Activated CD8-positive, alpha-beta memory T cell treated with anti-CD3 and anti-CD28 coated beads for 36 hours (primary cell): ENCODE measurements around the gene CAPN15. TPM values are rescaled to one million over a fixed set of nuclear protein-coding genes. Genes with fewer than 3 reads are reported as not detected.

Source experiments
- CTCF ChIA-PET: fragments of 350-600 bp; sonication (Branson Sonifier 250); formaldehyde crosslinking; loops from one replicate; lab custom pipeline; 2021; ENCODE audit warnings: antibody characterized with exemption; lab: Charles Lee
- POLR2A ChIA-PET: fragments of 350-600 bp; sonication (Branson Sonifier 250); formaldehyde crosslinking; loops from one replicate; lab custom pipeline; 2021; ENCODE audit warnings: antibody characterized with exemption; lab: Charles Lee
- total RNA-seq, 2 experiments: library from RNA; stranded (reverse); gene quantifications; one replicate each; pipeline ENCODE4 v1.2.3, GENCODE V29; 2021

Gene CAPN15
- total RNA-seq, 2 experiments from 2014 or later: 107 to 108 TPM

DNA sequence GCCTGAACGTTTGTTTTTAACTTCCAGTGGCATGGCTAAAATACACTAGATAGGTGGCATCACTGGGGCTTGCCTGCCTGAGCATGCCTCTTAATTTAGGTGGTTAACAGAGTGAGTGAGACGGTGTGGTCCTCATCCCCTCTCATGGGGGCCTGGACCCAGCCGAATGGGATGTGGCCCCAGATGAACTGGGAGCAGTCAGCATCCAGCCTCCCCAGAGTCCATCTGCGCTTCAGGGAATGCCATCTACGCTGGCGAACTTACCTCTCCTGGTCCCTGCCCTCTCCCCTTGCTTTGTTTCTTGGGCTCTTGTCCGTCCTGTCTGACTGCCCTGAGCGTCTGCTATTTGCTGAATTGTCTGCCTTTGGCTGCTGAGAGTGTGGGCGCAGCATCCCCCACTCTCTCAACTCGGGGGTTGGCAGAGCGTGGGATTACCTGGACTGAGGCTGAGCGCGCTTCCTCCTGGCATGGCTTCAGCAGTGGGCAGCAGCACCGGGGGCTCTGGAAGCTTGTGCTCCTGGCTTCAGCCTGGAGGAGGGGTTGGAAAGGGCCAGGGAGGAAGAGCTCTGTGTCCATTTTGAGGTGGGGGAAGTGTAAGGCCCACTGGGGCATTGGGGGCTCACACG, 64.5 kb downstream of the CAPN15 start:
- POLR2A ChIA-PET: interaction anchor here (0.5 kb wide), 1 partner anchor 154 kb away, joined by 5 read pairs; no protein-coding TSS in a partner anchor
- CTCF ChIA-PET: interaction anchor here (1.4 to 2.1 kb wide), 2 partner anchors 8 to 56 kb away, joined by 3 to 6 read pairs; no protein-coding TSS in a partner anchor

GRCh38 chr16:592518-593306, 65.2 kb downstream of the CAPN15 start:
- CTCF ChIA-PET: interaction anchor here (1.4 to 2.1 kb wide), 2 partner anchors 8 to 55 kb away, joined by 3 to 6 read pairs; no protein-coding TSS in a partner anchor
- POLR2A ChIA-PET: interaction anchor here (0.5 kb wide), 1 partner anchor 154 kb away, joined by 5 read pairs; no protein-coding TSS in a partner anchor

DNA sequence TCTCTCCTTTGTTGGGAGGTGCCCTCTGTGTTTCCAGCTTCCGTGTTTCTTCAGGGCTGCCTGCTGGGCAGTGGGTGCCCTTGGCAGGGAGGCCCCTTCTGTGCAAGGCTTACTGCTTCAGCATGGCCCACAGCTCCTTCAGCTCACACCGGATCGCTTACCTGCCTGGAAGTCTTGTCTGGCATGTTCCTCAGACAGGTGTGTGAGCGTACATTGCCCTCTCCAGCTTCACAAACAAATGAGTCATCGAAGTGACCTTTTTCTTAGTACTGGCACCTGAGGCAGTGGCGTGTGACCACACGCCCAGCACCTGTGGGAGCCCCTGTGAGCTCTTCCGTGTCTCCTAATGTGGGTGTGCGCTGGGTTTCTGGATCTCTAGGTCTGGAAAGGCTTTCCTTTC, 65.9 kb downstream of the CAPN15 start:
- POLR2A ChIA-PET: no interaction called here
- CTCF ChIA-PET: interaction anchor here (0.6 to 2.1 kb wide), 2 partner anchors 29 to 55 kb away, joined by 3 to 6 read pairs; no protein-coding TSS in a partner anchor

DNA sequence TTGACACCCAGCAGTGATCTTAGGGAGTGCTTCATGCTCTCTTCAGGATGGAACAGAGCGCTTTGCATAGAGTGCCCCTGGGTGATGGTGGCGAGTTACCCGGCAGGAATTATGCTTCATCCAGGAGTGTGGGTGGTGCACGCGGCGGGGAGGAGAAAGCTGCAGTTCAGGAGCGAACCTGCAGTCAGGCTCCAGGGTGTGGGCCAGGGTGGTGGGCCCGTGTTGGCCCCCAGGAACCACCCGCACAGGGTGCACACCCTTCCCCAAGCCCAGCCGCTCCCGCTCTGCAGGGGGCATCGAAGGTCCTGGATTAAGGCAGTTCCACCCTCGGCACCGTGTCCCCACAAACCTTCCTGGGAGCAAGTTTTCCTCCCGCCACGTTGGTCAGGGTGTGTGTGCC, 66.3 kb downstream of the CAPN15 start:
- ChIA-PET CTCF (interaction anchor here (0.6 to 2.1 kb wide), 2 partner anchors 29 to 54 kb away, joined by 3 to 6 read pairs; no protein-coding TSS in a partner anchor), POLR2A (no interaction called here)

GRCh38 chr16:595094-595528, 67.6 kb downstream of the CAPN15 start:
- POLR2A ChIA-PET: no interaction called here

DNA sequence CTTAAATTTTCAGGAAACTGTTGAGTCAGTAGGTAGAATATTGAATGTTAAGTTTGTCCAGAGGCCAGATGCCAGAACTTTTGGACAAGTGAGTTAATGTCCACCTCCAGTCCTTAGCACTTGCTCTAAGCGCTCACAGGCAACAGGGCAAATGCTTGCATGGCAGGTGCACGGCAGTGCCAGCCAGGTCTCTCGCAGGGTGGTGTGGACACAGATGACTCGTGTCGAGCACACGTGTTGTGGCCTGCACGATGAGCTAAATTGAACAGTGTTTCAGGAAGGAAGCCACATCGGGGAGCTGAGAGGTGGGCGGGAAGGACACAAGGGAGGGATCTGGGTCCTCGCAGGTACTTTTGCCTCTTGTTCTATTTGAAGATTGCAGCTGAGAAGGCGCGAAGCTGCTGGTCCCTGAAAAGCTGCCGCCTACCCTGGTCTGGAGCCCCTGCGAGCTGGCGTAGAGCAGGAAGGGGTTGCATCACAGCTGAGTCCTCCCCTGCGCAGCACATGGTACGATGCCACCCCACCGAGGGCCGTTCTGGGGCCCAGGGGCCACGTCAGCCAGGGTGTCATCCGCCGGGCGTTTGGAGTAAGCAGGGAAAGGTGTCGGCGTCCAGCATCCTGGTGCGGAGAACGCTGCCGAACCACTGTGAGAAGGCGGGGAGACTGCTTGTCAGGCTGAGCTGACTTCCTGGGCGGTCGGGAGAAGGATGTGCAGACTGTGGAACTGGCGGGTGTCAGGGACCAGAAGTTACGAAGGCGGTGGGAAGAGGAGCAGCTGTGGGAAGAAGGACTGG, 68.6 kb downstream of the CAPN15 start:
- ChIA-PET CTCF (interaction anchor here (0.7 kb wide), 1 partner anchor 17 kb away, joined by 3 read pairs; no protein-coding TSS in a partner anchor), POLR2A (interaction anchor here (0.6 kb wide), 1 partner anchor 40 kb away, joined by 3 read pairs; no protein-coding TSS in a partner anchor)

More at GRCh38 chr16:595094-595528, 67.6 kb downstream of the CAPN15 start:
- CTCF ChIA-PET: interaction anchor here (0.6 to 1.0 kb wide), 3 partner anchors 16 to 172 kb away, joined by 3 read pairs; no protein-coding TSS in a partner anchor

DNA sequence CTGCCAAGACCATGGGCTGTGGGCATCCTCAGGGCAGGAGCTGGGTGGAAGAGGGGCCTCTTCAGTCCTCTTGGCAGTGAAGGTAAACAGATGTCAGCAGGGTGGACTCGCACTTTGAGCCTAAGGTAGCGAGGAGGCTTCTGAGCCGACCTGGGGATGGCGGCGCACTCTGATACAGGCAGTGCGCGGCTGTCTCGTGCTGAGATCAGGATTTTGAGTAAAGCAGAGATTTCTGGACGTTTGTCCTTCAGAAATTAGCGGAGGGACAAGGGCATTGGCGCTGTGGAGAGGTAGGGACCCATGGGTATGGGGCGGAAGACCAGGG, 69.2 kb downstream of the CAPN15 start:
- ChIA-PET POLR2A (no interaction called here), CTCF (interaction anchor here (0.7 kb wide), 1 partner anchor 17 kb away, joined by 3 read pairs; no protein-coding TSS in a partner anchor)

DNA sequence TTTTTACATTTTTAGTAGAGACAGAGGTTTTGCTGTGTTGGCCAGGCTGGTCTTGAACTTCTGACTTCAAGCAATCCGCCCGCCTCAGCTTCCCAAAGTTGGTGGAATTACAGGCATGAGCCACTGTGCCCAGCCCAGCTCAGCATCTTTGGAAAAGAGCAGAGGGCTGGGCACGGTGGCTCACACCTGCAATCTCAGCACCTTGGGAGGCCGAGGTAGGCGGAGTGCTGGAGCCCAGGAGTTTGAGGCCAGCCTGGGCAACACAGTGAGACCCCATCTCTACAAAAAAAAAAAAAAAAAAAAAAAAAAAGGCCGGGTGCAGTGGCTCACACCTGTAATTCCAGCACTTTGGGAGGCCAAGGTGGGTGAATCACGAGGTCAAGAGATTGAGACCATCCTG, 70.1 kb downstream of the CAPN15 start:
- ChIA-PET POLR2A (interaction anchor here (0.7 kb wide), 1 partner anchor 11 kb away, joined by 4 read pairs; no protein-coding TSS in a partner anchor), CTCF (interaction anchor here (0.7 kb wide), 1 partner anchor 9 kb away, joined by 3 read pairs; no protein-coding TSS in a partner anchor)

- ChIA-PET CTCF (interaction anchor here (0.6 kb wide), 1 partner anchor 399 kb away, joined by 3 read pairs; no protein-coding TSS in a partner anchor), POLR2A (no interaction called here)
Measured at GRCh38 chr16:598823-599739, 71.6 kb downstream of the CAPN15 start.

GRCh38 chr16:600781-601180, 73.3 kb downstream of the CAPN15 start:
- CTCF ChIA-PET: interaction anchor here (0.7 to 1.2 kb wide), 3 partner anchors 9 to 21 kb away, joined by 3 read pairs; no protein-coding TSS in a partner anchor
- POLR2A ChIA-PET: interaction anchor here (1.4 kb wide), 1 partner anchor 12 kb away, joined by 3 read pairs; no protein-coding TSS in a partner anchor

DNA sequence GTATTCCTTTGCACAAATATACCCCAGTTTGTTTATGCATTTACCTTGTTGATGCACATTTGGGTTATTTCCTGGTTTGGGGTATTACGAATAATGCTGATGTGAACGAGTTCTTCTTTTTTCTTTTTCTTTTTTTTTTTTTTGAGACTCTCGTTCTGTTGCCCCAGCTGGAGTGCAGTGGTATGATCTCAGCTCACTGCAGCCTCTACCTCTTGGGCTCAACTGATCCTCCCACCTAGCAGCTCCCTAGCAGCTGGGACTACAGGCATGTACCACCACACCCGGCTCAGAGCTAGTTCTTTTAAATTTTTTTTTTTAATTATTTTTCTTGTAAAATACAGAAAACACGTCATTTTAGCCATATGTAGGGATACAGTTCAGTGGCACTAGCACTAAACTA, 76.4 kb downstream of the CAPN15 start:
- POLR2A ChIA-PET: no interaction called here
- CTCF ChIA-PET: no interaction called here

Other genes with a start within 250 kb of the CAPN15 start
- not detected for gene ARHGDIG, start 247.1 kb upstream of the CAPN15 start, total RNA-seq
- not detected for gene PDIA2, start 244.5 kb upstream of the CAPN15 start, total RNA-seq
- 10 to 100 TPM; 24.7 to 25.6 TPM for gene AXIN1, start 175.0 kb upstream of the CAPN15 start, total RNA-seq
- gene MRPL28, start 157.2 kb upstream of the CAPN15 start, total RNA-seq: 10 to 100 TPM; 94.6 to 97.6 TPM
- 10 to 100 TPM; 33.9 to 36.9 TPM for gene PGAP6, start 145.7 kb upstream of the CAPN15 start, total RNA-seq
- 10 to 100 TPM; 16.6 to 17.7 TPM for gene NME4, start 130.5 kb upstream of the CAPN15 start, total RNA-seq
- gene DECR2, start 125.8 kb upstream of the CAPN15 start, total RNA-seq: 10 to 100 TPM in 1 of 2 experiments, 1 to 10 TPM in 1; 8.2 to 10.2 TPM
- gene RAB11FIP3, start 102.1 kb upstream of the CAPN15 start, total RNA-seq: 10 to 100 TPM; 28.2 to 29.3 TPM
- gene PRR35, start 32.7 kb downstream of the CAPN15 start, total RNA-seq: not detected
- gene NHLRC4, start 39.3 kb downstream of the CAPN15 start, total RNA-seq: under 1 TPM; 0.25 to 0.27 TPM
- gene PIGQ, start 42.3 kb downstream of the CAPN15 start, total RNA-seq: 10 to 100 TPM; 46.7 to 50.8 TPM
- gene RAB40C, start 62.4 kb downstream of the CAPN15 start, total RNA-seq: 10 to 100 TPM in 1 of 2 experiments, 1 to 10 TPM in 1; 8.9 to 11.1 TPM
- under 1 TPM; 0.15 to 0.19 TPM for gene WFIKKN1, start 103.3 kb downstream of the CAPN15 start, total RNA-seq
- gene METTL26, start 108.6 kb downstream of the CAPN15 start, total RNA-seq: 100 to 1,000 TPM; 136 to 137 TPM
- gene MCRIP2, start 114.1 kb downstream of the CAPN15 start, total RNA-seq: 10 to 100 TPM; 63.5 to 73.0 TPM
- 10 to 100 TPM; 87.3 to 89.6 TPM for gene WDR90, start 121.7 kb downstream of the CAPN15 start, total RNA-seq
- gene RHOT2, start 140.4 kb downstream of the CAPN15 start, total RNA-seq: 100 to 1,000 TPM; 136 to 147 TPM
- under 1 TPM; 0.48 to 0.63 TPM for gene RHBDL1, start 148.0 kb downstream of the CAPN15 start, total RNA-seq
- 100 to 1,000 TPM; 100 to 106 TPM for gene STUB1, start 152.7 kb downstream of the CAPN15 start, total RNA-seq
- gene JMJD8, start 156.6 kb downstream of the CAPN15 start, total RNA-seq: 10 to 100 TPM; 48.7 to 49.3 TPM
- 10 to 100 TPM; 22.0 to 23.6 TPM for gene WDR24, start 162.7 kb downstream of the CAPN15 start, total RNA-seq
- gene FBXL16, start 178.1 kb downstream of the CAPN15 start, total RNA-seq: 1 to 10 TPM; 4.1 to 5.7 TPM
- 10 to 100 TPM; 35.3 to 37.7 TPM for gene METRN, start 187.4 kb downstream of the CAPN15 start, total RNA-seq
- 10 to 100 TPM; 69.1 to 69.9 TPM for gene ANTKMT, start 193.4 kb downstream of the CAPN15 start, total RNA-seq
- 1 to 10 TPM; 8.6 TPM for gene CCDC78, start 198.7 kb downstream of the CAPN15 start, total RNA-seq
- 10 to 100 TPM; 29.0 to 31.5 TPM for gene HAGHL, start 199.4 kb downstream of the CAPN15 start, total RNA-seq
- 10 to 100 TPM; 33.4 to 34.5 TPM for gene CIAO3, start 213.3 kb downstream of the CAPN15 start, total RNA-seq
- not detected for gene MSLN, start 233.0 kb downstream of the CAPN15 start, total RNA-seq